Activated T-helper 9 cell treated with anti-CD3 and anti-CD28 coated beads, Interleukin-2, amount 50 U/mL, for 16 hours (primary cell): Measurements from ENCODE around the gene S100A7A.
A peak's percentile ranks its signal among the peaks of the same experiment; 100 is the strongest.
"Not testable (repeated sequence)": the region's sequence is repeated elsewhere in the genome, so short reads cannot be mapped to it uniquely, and the experiment has no call there.

Experiments
- DNase-seq: peaks from one replicate; pipeline ENCODE4 v3.0.0-alpha.2; 2020; ENCODE audit warnings: low read depth

The S100A7A gene

DNA sequence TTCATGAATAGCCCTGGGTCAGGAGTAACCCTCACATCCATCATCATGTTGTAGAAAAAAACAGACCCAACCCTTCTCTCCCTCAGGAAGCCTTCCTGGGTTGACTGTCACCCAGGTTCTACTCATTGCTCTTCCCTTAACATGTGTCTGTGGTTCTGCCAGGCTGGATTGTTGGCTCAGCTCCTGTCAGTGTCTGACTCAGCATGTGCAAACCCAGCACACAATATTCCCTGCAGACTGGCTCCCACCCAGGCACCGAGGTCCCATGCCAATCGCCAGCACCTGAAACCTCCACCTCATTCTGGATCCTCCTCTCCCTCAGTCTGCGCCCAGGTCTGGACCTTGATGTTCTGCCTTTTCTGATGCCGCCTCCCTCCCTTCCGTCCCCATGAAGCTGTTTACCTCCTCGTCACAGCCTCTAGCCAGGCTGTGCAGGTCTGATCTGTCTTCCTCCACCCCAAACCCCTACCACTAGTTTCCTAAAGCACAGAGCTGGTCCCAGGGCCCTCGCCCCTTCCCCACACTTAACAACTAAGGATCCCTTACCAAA is 21.1 kb upstream of the S100A7A start:
- DNase-seq: no peak

DNA sequence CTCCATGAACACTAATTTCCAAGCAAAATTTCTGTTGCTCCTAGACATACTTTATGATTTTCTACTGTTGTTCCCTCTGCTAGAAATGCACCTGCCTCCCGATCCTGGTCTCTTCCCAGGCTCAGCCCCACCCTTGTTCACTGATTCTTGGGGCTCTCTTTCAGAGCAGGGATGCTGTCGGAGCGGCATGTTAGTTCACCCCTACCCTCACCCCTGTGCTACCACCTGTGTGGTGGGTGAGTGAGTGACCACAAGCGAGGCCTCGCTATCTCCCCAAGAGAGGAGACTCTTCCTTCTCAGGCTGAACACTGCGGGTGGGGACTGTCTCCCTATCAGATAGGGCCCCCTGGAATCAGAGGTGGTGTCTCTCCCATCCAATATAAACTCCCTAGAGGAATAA is 20.5 kb upstream of the S100A7A start:
- no peak for DNase-seq

DNA sequence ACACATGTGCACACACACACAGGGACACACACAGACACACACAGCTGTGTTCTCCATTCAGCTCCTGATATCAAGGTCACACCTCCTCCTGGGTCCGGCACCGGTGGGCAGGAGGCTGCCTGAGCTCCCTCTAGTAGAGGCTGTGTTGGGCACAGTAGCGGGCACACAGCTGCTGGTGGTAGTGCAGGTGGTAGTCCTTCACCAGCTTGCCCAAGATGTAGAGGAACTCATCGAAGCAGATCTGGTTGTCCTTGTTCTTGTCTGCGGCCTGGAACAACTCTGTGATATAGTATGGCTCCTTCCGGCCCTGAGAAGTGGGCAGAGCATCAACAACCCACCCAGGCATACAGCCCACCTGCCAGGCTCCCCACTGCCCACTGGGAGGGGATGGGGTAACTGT is 19.9 kb upstream of the S100A7A start:
- no peak for DNase-seq

DNA sequence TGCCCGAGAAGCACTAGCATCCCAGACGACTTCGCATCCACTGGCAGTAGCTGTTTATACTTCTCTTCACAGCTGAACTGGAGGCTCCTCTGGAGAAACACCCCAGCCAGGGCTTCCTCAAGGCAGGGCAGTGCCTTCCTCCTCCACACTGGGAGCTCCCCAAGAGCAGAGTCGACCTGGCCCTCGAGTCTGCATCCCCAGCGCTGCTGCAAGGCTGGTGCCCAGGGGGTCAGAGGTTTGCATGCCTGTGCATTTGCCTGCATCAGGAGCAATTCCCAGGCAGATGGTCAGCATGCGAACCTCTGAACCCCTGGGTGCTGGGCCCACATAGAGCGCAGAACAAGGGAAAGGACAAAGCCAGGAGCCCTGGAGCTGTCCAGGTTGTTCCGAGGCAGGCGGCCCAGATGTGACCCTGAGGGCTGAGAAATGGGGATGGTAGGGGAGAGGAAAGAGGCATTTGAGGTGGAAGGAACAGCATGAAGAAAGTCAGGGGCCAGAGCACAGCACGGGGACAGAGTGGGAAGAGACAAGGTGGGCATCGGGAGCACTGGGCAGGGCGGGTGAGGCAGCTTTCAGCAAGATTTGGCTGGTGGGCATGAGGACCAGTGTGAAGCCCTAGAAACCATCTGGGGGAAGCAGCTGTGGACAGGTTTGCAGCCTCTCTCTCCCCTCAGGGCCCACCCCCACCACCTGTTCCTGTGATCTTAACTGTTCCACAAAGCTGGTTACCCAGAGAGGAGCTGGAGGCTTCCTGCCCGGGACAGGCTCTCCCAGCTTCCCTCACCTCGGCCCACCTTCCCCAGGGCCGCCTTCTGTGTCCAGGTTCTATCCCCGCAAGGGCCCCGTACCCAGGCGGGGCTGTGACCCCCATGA is 19.0 kb upstream of the S100A7A start:
- no peak for DNase-seq

DNA sequence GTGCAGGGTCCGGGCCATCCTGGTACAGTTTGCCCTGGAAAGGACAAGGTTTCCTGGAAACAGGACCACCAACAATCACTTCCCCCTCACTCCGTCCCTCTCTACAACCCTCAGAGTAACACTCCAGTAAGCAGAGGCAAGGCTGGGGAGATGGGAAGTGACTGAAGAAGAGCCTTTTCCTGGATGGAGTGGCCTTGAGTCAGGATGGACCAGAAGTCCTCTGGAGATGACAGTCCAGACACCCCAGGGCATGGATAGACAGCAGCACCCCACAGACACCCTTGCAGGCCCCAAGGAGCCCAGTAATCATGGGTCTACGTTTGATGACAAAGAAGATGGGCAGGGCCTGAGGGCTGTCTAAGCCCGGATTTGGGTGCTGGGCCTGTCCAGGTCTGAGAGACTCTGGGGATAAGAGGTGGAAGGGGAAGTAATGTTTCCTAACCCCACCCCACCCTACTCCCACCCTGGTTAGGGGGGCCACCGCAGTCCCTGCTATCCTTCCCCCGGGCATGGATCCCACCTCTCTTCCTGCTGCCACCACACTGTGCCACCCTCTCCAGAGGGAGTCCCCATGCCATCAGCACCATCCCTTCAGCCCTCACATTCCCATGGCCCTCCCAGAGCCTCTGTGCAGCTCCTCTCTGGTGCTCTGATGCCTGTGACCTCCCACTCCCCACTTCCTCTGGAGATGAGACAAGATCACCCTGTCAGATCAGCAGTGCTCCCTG is 18.2 kb upstream of the S100A7A start:
- DNase-seq: no peak

DNA sequence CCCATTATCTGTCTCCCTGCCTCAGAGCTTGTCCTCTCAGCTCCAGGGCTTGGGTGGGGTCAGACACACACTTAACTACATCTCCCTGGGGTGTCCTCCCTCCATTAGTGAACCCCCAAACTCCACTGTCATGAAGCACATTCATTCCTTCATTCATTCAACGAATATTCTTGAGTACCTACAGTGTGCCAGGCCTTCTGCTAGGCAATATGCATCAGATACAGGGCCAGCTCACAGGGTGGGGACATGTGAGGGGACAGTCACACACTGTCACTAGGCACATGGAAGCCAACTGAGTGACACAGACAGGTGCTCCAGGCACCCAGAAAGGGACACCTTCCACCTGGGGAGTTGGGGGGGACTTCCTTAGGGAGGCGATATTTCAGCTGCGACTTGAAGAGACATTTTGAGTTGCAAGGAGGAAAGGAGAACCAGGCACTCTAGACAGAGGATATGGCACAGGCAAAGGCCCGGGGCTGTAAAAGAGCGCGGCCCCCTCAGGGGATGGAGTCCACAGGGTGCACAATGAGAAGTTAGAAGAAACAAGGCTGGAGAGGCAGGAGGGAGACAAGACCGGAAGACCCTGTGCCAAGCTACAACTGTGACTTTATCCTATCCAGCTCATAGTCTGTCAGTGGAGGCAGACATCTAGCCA is 16.8 kb upstream of the S100A7A start:
- no peak for DNase-seq

DNA sequence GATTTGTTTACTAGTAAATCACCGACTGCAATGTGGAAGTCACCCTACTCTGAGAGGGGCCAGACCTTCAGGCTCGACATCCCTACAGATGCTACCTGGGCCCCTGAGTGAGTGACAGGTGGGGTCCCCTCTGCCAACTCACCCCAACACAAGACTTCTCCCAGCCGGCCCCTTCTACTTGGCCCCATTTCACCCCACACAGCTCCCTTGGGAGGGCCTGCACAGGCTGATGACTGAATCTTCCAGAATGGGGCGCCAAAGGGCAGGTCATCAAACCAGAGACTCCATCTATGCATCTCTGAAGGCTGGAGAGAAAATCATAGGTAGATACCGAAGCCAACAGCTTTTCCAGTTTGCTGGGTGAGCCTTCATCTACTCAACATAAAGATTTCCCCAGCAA is 16.1 kb upstream of the S100A7A start:
- DNase-seq: no peak

DNA sequence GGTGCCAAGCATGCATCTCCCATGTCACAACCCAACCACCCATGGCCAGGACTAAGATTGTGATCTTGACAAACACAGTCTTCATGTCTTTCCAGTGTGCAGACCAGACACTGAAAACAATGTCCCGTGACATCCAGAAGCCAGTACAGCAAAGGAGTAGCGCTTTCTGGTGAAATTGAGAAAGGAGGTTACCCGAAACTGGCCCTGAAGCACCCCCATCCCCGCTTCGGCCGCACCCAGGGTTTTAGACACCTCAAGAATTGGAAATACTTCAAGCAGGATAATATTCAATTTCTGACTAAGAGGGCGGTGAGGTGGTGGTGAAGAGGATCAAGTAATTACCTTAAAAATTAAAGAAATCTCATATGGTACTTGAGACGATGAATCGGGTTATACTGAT is 14.9 kb upstream of the S100A7A start:
- DNase-seq: no peak

DNA sequence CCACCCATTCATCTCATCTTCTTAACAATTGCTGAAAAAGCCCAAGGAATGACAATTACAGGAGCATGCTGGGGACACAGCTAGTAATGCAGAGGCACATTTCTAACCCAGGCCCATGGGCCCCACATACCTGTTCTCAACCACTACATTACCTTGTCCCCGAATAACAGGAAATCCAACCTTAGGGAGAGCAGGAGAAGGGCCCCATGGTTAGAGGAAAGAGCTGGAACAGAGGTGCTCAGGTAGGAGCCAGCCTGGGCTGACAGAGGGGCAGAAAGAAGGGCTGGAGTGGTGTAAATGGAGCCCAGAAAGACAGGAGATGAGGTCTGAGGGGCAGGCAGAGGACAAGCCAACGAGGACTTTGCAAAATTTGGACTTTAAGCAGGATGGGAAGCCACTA is 14.1 kb upstream of the S100A7A start:
- DNase-seq: no peak

DNA sequence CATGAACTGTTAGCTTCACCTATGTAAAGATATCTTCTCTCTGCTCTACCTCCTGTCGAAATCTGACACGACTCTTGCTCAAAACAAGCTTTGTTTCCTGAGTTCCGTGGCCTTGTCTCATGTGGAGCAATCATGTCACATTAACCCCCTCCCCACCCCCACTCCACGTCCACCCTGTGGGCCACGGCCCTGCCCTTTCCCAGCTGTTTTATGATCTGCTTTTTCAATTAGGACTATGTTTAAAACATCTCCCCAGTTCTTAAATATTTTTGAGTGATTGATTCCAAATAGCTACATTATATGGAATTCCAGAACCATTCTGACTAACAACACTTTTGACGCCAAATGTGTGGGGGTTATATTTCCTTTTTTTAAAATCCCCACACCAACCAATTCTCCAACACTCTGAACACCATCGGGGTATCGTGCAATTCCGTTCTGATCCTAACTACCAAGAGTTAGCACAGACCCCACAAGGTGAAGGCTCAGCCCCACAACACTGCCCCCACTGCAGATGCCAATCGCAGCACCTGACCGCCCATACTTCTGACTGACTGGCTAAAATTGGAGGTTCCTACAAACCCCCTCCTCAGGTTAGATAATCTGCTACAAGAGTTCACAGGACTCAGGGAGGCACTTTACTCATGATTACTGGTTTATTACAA is 12.8 kb upstream of the S100A7A start:
- DNase-seq: no peak

DNA sequence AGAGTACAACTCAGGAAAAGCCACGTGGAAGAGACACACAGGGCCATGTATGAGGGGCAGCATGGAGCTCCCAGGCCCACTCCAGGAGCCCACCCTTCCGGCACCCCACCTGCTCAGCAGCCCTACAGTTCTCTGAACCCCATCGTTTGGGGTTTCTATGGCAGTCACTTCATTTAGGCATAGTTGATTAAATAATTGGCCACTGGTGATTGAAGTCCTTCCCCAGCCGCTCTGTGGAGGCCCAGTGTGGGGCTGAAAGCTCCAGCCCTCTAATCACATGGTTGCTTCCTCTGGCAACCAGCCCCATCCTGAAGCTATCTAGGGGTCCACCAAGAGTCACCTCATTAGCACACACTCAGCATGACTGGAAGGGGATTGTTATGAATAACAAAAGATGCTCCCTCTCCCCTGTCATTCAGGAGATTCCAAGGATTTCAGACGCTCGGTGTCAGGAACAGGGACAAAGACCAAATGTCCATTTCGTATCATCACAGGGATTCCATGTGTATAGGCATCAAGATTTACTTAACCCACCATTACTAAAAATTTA is 12.2 kb upstream of the S100A7A start:
- DNase-seq: no peak

DNA sequence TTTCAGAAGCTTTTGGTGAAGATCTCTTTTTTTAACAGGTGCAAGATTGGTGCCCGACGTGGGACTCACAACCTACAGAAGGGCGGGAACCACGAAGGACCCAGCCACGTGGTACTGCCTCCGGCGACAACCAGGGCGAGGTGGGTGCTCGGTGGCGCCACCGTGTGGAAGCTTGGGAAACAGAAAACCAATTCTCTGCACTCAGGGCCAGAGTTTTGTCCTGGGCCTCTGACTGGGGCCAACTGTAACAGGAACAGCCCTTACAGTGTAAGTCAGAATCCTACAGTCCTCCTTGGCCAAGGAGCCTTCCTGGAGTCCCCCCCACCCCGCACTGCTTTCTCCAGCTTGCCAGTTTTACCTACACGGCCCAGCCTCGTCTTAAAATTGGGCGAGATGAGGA is 11.6 kb upstream of the S100A7A start:
- DNase-seq: peak; percentile 37

DNA sequence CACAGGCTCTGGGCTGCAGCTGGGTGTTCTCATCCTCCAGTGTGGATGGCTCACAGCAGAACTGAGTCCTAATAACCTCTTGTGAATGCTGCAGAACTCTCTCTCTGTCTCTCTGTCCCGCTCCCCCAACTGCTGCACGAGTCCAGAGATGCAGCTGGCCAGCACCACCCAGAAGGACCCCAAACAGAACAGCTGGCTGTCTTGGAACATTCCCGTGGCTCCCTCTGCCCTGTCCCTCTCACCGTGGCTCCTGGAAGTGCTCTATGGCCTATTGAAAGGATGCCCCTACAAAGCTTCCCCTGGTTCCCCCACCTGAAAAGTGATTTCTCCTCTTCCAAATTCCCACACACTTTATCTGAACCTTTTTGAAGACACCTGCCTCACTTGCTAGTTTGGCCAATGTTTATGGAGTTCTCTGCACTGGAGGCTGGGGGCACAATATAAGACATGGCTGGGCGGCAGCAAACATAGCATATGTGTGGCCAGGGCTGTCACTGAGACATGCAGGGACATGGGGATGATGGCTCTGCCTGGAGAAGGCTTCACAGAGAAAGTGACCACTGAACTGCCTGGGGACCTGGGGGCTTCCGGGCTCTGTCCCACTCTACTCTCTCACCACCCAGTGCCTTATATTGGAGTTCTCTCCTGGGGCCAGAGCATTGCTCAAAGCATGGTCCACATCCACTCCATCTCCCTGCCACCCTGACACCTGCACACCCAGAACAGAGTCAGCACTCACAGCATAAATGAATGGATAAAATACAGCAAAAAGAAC is 10.3 kb upstream of the S100A7A start:
- DNase-seq: not testable (repeated sequence)

DNA sequence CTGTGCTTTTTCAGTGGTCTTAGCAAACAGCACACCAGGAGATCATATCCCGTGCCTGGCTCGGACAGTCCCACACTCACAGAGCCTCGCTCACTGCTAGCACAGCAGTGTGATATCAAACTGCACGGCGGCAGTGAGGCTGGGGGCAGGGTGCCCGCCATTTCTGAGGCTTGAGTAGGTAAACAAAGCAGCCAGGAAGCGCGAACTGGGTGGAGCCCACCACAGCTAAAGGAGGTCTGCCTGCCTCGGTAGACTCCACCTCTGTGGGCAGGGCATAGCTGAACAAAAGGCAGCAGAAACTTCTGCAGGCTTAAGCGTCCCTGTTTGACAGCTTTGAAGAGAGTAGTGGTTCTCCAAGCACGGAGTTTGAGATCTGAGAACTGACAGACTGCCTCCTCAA is 9.0 kb upstream of the S100A7A start:
- DNase-seq: not testable (repeated sequence)

DNA sequence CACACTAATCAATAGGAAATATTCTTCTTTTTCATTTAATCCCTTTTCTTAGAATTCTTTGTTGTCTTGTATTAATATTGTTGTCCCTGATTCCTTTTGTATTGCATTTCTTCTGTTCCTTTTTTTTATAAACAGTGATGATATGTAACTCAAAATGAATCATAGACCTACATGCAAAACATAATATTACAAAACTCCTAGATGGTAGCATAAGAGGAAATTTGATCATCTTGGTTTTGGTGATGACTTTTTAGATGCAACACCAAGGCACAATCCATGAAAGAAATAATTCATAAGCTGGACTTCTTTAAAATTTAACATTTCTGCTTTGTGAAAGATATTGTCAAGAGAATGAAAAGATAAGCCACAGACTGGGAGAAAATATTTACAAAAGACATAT is 2.4 kb upstream of the S100A7A start:
- DNase-seq: not testable (repeated sequence)

DNA sequence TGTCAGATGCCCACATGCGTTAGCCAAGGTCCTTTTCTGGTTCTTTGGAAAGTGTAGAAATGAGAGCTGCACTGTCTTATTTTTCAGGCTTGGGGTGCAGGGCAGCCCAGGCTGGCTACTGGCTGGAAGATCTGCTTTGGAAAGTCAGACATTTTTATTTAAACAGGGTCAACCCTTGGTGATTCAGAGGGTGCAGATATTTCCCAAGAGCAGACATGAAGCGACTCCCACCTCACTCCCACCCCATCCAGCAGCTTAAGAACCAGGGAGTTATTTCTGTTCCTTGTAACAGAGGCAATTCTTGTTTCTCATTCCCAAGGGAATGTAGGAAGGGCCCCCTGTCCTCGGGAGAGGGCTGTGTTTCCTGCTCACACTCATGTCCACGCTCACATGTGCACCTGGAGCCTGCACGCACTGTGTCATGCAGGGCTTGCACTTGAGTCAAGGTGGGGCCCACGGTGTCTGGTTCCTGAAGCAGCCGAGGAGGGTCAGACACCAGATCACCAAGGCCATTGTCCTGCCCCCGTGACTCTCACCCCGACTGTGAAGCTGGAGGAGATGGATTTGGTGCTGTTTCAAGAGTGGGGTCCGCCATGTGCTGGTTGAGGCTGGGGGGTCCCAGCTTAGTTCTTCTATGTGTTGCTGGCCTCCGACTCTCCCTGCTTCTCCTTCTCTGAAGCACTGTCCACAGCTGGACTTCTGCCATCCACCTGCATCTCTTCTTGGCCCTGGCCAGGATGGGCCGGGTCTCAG is 992 bp downstream of the S100A7A start:
- no peak for DNase-seq

DNA sequence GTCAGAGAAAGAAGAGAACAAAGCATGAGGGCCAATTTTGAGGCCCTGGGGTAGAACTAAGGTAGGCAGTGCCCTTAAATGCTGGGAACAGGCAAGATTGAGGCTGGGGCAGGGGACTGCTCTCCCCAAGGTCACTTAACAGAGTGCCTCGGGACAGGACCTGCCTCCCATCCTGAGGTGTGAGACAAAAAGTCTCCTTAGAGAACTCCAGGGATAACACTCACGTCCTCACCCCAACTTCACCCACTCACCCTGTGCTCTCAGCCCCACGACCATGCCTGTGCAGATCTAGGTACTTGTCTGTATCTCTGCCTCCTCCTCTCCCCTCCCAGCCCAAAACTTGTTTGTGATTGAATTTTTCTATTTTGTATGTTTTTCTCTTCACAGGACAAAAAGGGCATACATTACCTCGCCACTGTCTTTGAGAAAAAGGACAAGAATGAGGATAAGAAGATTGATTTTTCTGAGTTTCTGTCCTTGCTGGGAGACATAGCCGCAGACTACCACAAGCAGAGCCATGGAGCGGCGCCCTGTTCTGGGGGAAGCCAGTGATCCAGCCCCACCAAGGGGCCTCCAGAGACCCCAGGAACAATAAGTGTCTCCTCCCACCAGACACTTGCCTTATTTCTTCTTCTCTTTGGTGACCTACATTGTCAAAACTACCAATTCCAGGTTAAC is 2.6 kb downstream of the S100A7A start:
- DNase-seq: not testable (repeated sequence)

DNA sequence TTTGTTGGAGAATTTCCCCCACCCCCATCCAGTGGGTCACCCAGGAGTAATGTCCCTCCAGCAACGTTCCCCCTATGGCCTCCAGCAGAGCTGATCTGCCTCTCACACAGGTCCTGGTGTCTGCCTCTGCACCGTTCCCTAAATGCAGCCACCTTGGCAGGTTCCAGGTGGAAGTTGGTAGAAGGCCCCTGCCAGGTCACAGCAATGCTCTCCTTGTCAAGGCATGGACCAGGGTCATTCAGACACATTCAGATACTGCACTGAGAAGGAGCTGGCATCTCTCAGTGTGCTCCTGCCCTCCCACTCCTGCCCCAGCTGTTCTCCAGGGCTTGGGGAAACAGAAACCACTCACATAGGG is 3.1 kb downstream of the S100A7A start:
- DNase-seq: not testable (repeated sequence)

DNA sequence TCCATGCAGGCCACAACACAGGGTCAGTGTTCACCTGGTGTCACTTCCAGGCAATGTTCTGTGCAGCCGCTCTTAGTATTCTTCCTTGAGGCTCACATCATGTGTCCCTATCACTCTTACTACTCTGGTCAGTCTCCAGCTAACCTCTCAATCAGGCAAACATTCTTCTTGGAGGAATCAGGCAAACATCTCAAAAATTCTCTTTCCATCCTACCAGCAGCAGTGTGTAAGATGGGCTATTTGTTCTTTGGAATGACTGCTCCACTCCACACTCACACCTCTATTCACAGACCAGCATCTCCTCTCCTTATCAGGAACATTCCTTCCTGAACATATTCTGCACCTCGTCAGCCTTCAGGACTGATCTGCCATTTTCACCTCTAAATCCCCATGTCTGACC is 4.0 kb downstream of the S100A7A start:
- no peak for DNase-seq
